ENCODE measurements around the gene BMP7. TPM values are rescaled to one million over a fixed set of nuclear protein-coding genes. Genes with fewer than 3 reads are reported as not detected.

The BMP7 gene
- total RNA-seq, 1 experiment from 2014 or later = 43.9 TPM

- Histone ChIP-seq H3K27me3 (ENCODE audit: control insufficient read depth, insufficient read depth, low read length) (no peaks in the 10 kb centered on the region), H3K4me3 (ENCODE audit: insufficient read depth, low read depth, low read length) (no peak overlapping the region), H3K36me3 (replicated peaks; ENCODE audit: control insufficient read depth, insufficient read depth, low read length) (no peaks in the 10 kb centered on the region)
- no peak for DNase-seq
These were observed 137.1 kb downstream of the BMP7 start for GRCh38 chr20:57129303-57129702.

DNA sequence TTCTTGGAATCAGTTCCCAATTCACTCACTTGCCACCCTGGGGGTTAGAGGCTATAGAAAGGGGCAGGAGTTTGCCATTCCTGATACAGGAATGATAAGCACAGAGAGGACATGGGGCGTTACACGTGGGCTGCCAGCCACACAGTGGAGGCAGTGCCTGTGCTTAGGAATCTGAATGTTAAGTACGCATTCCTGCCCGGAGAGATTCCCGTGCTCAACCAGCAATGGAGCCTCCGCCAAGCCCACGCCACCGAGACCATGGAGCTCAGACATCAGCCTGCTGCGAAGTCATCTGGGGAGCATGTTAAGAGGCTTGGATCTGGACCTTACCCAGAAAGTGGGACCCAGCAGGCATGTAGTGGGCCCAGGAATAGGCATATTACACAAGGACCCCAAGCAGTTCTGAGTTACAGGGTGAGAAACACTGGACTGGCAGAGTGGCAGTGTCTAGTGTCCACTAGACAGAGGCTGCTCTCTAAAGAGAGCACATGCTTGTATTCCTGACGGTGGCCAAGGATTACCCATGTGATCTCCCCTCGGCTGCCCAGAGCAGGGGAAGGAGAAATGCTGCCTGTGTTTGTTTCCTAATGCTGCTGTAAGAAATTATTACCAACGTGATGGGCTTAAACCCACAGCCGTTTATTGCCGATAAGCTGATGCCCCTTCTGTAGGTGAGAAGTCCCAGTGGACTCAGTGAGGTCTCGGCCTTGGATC is 138.2 kb downstream of the BMP7 start:
- H3K36me3 ChIP-seq (replicated peaks; ENCODE audit: control insufficient read depth, insufficient read depth, low read length) = no peaks in the 10 kb centered on the region
- no peaks in the 10 kb centered on the region for H3K27me3 ChIP-seq (ENCODE audit: control insufficient read depth, insufficient read depth, low read length)
- DNase-seq = no peak
- H3K4me3 ChIP-seq (ENCODE audit: insufficient read depth, low read depth, low read length) = no peak overlapping the region

DNA sequence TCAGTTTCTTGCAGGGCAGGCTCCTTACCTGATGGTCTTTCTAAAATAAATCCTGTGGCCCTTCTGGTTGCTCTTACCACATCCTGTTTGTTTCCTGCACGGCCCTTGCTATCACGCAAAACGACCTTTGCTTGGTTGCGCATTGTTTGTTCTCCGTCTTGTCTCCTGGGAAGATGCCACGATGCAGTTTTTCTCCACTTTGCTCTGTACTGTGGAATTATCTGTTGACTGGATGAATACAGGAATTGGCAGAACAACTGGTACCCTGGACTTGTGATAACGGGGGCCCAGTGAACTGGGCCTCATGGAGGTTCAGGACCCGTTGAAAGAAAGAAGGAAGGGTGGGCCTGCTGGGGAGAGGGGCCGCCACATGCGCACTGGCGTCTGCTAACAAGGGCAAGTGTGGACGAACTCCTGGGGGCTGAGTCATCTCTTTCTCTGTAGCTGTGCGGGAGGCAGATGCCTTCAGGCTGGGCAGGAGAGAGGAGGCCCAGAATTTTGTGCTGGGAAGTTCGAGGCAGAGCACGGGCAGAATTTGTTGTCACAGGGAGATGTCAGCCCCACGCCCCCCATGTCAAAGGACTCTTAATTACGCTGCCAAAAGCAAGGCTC is 139.9 kb downstream of the BMP7 start:
- Histone ChIP-seq H3K36me3 (replicated peaks; ENCODE audit: control insufficient read depth, insufficient read depth, low read length) (no peaks in the 10 kb centered on the region), H3K27me3 (ENCODE audit: control insufficient read depth, insufficient read depth, low read length) (no peaks in the 10 kb centered on the region), H3K4me3 (ENCODE audit: insufficient read depth, low read depth, low read length) (no peak overlapping the region)
- no peak for DNase-seq

DNA sequence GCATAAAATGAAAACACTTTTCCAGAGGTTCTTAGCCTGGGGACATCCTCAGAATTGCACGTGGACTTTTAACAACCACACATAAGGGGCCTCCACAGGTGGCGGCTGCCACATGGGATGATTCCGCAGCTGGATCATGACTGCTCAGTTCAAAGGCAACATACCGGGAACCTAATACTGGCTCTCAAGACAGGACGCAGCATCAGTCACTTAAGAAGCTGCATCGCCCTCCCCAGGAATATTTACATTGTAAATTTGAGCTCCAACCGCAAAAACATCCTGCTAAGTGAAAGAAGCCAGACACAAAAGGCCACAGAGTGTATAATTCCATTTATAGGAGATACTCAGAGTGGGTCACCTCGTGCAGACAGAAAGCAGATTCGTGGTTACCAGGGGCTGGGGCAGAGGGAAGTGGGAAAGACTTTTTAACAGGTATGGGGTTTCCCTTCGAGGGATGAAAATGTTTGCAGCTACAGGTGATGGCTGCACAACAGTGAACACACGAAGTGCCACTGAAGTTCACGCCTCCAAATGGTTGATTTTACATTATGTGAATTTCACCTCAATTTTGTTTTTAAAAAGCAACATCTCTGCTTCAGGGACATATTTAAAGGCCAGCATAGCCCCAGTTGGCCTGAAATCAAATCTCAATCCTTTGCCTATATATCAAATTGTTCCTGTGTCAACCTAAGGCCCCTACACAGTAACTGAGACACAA is 141.5 kb downstream of the BMP7 start:
- no peak for DNase-seq
- no peaks in the 10 kb centered on the region for H3K36me3 ChIP-seq (replicated peaks; ENCODE audit: control insufficient read depth, insufficient read depth, low read length)
- H3K4me3 ChIP-seq (ENCODE audit: insufficient read depth, low read depth, low read length) = no peak overlapping the region
- H3K27me3 ChIP-seq (ENCODE audit: control insufficient read depth, insufficient read depth, low read length) = no peaks in the 10 kb centered on the region

DNA sequence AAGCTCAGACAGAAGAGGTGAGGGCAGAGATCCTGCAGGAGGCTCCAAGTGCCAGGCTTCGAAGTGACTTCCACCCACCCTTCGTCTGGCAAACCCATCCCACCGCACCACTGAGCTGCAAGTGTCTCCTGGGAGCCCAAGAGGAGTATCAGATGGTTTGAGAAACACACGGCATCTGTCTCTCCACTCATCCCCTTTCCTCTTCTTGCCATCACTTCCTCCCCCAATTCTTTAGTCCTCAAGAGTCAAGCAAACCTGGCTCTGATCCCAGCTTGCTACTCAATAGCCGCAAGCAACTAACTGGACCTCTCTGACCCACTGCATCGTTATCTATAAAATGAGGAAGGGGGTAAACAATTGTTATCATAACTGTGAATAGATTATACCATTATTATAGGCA is 142.1 kb downstream of the BMP7 start:
- no peaks in the 10 kb centered on the region for H3K36me3 ChIP-seq (replicated peaks; ENCODE audit: control insufficient read depth, insufficient read depth, low read length)
- no peak overlapping the region for H3K4me3 ChIP-seq (ENCODE audit: insufficient read depth, low read depth, low read length)
- no peak for DNase-seq
- no peaks in the 10 kb centered on the region for H3K27me3 ChIP-seq (ENCODE audit: control insufficient read depth, insufficient read depth, low read length)

GRCh38 chr20:57123504-57123903 is 142.9 kb downstream of the BMP7 start:
- Histone ChIP-seq H3K27me3 (ENCODE audit: control insufficient read depth, insufficient read depth, low read length) (no peaks in the 10 kb centered on the region), H3K36me3 (replicated peaks; ENCODE audit: control insufficient read depth, insufficient read depth, low read length) (no peaks in the 10 kb centered on the region), H3K4me3 (ENCODE audit: insufficient read depth, low read depth, low read length) (no peak overlapping the region)
- no peak for DNase-seq

- H3K27me3 ChIP-seq (ENCODE audit: control insufficient read depth, insufficient read depth, low read length) = no peaks in the 10 kb centered on the region
- DNase-seq = no peak
These were observed 143.6 kb downstream of the BMP7 start for GRCh38 chr20:57122536-57123489.

GRCh38 chr20:57118964-57119363 is 147.5 kb downstream of the BMP7 start:
- Histone ChIP-seq H3K27me3 (ENCODE audit: control insufficient read depth, insufficient read depth, low read length) (no peaks in the 10 kb centered on the region), H3K36me3 (replicated peaks; ENCODE audit: control insufficient read depth, insufficient read depth, low read length) (no peaks in the 10 kb centered on the region), H3K4me3 (ENCODE audit: insufficient read depth, low read depth, low read length) (no peak overlapping the region)
- no peak for DNase-seq

More at GRCh38 chr20:57122536-57123489, 143.6 kb downstream of the BMP7 start:
- no peak overlapping the region for H3K4me3 ChIP-seq (ENCODE audit: insufficient read depth, low read depth, low read length)
- H3K36me3 ChIP-seq (replicated peaks; ENCODE audit: control insufficient read depth, insufficient read depth, low read length) = no peaks in the 10 kb centered on the region

Other genes starting within 250 kb of the BMP7 start
- gene SPO11, start 63.2 kb upstream of the BMP7 start, total RNA-seq (2014; rRNA removed; shearing (Covaris generic)) = not detected in 2 replicates
- 48.2 and 53.2 TPM in 2 replicates for gene RAE1, start 84.6 kb upstream of the BMP7 start, total RNA-seq (2014; rRNA removed; shearing (Covaris generic))
- 75.6 and 91.7 TPM in 2 replicates for gene RBM38, start 124.8 kb upstream of the BMP7 start, total RNA-seq (2014; rRNA removed; shearing (Covaris generic))